DMS114 treated with DMSO at 0.1 percent for 48 hours (cell line): ENCODE data around the gene CS.

Experiments
- DNase-seq: peaks from one replicate; lab custom pipeline; 2025; ENCODE audit not compliant: unreplicated experiment; lab: John Stamatoyannopoulos, UW

The CS gene

DNA sequence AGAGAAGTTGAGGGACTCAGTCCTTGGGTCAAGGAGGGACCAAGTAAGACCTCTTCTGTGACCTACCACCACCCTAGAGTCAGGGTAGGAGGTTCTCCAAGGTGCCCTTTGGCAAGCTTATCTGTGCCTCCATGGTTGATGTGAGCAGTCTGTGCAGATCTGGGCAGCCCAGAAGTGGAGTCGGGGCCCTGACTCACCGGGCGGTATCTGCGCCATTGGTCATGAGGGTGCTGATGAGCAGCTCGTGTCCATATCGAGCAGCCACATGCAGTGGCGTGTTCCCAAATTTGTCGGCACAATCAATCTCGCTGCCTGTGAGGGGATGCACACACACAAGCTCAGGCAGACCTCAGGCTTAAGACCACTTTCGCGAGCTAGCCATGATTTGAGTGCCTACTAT, 47.0 kb downstream of the CS start:
- DNase-seq, result no peak

DNA sequence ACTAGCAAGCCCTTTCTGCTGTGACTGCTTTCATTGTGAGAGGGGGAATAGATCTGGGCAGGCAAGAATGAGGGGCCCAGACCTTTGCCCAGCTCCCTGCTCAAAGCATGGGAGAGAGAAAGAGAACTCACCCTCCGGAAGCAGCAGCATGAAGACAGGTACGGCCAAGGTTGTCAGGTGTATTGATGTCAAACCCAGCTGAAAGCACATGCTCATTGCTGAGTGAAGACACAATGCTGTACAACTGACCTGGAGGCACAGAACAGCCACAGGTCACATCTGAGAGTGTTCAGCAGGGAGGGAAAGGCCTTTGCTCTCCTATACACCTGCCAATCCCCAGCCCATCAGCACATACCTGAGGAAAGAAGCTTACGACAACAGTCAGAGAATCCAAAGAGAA, 47.5 kb downstream of the CS start:
- no peak for DNase-seq

GRCh38 chr12:56248711-56249110, 51.4 kb downstream of the CS start:
- no peak for DNase-seq

- DNase-seq, result no peak
Observed at GRCh38 chr12:56247923-56248322, 52.2 kb downstream of the CS start.

GRCh38 chr12:56244494-56244893, 55.6 kb downstream of the CS start:
- no peak for DNase-seq

DNA sequence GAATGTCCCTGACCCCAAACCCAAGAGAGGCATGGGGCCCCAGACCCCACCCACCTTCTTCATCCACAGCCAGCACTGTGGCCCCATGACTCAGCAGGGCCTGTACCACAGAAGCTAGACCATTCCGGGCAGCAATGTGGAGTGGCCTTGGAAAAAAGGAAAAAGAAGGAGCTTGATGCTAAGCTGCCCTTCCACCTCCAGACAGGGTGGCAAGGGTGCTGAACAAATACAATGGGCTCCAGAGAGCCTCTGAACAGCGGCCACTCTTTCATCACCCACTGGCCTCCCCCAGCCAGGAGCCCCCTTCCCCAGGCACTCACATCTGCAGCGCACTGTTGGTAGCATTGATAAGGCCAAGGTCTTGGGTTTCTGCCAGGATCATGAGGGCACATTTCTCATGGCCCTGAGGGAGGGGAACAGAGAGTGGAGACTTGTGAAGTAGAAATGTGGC, 56.4 kb downstream of the CS start:
- DNase-seq, result no peak

DNA sequence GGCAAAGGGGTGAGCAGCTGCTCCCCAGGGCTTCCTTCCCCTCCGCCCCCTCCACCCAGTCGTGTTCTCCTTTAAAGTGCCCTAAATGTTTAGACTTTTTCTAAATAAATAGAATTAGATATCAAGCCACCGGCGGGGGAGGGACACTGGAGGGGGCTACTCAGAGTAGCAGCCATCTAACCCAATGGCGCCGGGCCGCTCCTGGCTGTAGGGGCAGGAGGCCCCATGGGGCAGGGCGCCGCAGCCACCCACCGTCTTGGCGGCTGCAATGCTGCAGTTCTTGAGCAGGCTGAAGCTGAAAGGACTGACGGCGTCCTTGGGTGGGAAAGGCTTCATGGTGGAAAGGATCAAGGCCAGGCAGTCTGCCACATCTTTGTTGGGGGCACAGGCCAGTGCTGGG, 57.1 kb downstream of the CS start:
- no peak for DNase-seq

GRCh38 chr12:56241424-56242303, 58.5 kb downstream of the CS start:
- DNase-seq, result no peak

DNA sequence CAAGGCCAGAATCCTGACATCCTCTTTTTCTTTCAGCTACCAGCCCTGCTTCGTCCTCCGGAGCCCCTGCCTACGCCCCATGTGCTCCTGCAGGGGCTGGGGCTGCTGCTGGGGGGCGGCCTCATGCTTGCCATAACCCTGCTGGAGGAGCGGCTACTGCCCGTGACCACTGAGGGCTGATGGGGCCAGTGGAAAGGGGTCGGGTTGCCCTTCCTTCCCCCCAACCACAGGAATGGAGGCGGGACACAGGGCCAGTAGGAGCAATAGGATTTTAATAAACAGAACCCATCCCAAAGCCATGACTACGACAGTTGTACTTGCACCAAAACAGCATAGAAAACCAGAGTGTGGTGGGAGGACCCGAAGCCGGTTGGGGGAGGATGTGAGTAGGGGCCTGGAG, 62.6 kb downstream of the CS start:
- no peak for DNase-seq

- DNase-seq, result no peak
Observed at GRCh38 chr12:56236985-56237384, 63.1 kb downstream of the CS start.

DNA sequence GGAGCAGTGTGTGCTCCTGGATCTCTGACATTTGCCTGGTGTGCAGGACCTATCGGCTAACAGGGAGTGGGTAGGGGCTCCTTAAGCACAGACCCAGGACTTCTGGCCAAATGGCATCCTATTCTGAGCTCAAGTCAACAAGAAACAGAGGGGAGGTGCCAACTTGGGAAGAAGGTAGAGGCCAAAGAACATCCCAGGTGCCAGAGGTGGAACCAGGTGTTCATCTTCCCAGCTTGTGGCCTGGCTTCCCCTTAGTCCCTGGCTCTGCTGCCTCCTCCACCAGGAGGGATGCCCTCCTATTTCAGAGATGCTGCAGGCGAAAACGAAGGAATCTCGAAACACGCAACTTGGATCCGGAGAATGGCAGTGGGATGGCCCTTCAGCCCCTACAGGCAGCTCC, 64.0 kb downstream of the CS start:
- DNase-seq, result no peak

DNA sequence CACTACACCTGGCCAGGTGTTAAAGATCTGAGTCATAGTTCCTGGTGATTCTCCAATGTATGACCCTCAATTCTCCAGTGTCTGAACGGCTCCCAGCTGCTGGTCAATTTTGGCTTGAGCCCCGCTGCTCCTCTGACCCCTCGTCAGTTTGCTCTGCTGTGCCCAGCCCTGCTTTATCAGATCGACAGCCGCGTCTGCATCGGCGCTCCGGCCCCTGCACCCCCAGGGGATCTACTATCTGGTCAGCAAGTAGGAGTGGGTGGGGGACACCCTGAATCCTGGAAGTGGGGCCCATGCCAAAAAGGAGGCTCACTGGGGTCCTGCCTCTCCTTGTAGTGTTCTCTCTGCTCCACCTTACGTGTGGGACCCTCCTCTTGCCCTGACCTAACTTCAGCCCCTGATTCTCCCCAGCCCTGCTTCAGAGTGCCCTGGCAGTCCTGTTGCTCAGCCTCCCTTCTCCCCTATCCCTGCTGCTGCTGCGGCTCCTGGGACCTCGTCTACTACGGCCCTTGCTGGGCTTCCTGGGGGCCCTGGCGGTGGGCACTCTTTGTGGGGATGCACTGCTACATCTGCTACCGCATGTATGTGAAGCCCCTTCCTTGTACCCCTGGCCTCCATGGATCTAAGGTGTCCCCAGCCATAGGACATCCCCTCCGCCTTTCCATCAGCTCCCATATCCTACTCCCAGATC, 65.2 kb downstream of the CS start:
- DNase-seq, result no peak

DNA sequence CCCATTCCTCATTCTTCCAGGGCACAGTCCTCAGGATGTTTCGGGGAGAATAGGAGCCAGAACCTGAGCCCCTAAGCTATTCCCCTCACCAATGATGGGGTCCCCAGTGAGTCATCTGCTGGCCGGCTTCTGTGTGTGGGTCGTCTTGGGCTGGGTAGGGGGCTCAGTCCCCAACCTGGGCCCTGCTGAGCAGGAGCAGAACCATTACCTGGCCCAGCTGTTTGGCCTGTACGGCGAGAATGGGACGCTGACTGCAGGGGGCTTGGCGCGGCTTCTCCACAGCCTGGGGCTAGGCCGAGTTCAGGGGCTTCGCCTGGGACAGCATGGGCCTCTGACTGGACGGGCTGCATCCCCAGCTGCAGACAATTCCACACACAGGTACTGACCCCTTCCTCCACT, 68.9 kb downstream of the CS start:
- no peak for DNase-seq

DNA sequence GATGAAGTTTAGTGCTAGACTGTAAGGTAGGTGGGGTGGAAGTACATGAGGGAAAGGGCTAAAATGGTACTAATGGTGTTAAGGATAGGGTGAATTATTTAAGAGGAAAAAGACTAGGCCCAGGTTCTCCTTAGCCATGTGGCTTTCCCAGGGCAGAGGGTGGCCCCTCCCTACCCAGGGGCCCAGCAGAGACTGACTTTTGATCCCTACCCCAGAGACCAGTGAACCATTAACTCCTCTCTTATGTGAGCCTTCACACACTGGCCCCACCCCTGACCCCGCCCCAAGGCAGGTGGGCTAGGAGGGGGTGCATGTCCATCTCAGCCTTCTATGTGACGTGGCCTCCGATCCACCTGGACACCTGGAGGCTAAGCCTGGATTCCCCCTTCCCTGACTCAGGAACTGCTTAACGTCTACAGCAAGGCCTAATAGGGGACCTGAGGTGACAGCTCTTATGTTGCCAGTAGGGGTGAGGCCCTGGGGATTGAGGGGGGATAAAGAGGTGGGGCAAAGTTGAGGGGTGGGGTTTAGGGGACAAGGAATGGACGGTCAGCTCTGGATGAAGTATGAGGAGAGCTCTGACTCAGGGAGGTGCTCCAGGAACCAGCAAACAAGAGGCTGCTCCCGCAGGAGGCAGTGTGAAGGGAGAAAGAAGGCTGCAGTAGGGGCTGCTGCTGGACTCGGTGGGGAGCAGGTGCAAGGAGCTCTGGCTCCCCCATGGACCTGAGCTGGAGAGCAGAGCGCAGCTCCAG, 69.5 kb downstream of the CS start:
- DNase-seq, result no peak

DNA sequence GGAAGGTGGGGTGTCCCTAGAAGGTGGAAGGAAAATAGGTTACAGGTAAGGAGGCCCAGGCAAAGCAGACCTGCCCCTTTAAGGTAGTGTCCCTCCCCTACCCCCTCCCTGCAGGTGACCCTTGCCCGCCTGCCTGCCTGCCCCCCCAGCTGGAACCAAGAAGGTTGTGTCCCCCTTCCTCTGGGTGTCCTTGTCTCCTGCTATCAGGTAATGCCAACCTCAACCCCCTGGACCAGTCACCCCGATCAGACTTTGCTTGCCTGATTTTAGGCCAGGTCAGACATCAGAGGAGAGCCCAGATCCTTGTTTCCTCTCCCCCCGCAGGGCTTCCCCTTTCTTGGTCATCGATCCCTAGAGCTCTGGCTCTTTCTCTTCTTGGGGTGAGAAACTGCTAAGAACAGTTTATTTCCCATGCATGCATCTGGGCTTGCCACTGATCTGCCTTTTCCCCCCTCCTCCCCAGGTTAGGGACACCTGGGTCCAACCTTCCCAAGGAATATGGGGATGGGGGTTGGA, 70.2 kb downstream of the CS start, which contains the start of gene SLC39A5:
SLC39A5 (plus strand) TSS at position 136 of the 516 bp plus-strand sequence. CDS start 1,224 bp downstream, outside the sequence.
- DNase-seq, result no peak

- DNase-seq, result no peak
Observed at GRCh38 chr12:56229082-56229481, 71.0 kb downstream of the CS start.

- no peak for DNase-seq
Observed at GRCh38 chr12:56224954-56225353, 75.2 kb downstream of the CS start.

GRCh38 chr12:56224102-56224701, 75.9 kb downstream of the CS start, which contains the start of gene NABP2:
Gene NABP2, plus strand, starts transcription at chr12:56224342. Its CDS starts 515 bp downstream, at chr12:56224857.
- peak; percentile 97 for DNase-seq

- DNase-seq, result no peak
Observed at GRCh38 chr12:56223571-56224101, 76.5 kb downstream of the CS start.

- DNase-seq, result no peak
Observed at GRCh38 chr12:56222531-56222895, 77.6 kb downstream of the CS start.
